Peyer's patch (tissue), 4 donors: ENCODE results near the gene CDC42BPA.

Experiments used
- POLR2A ChIP-seq, 2 donors: fragments of 450-650 bp; IDR thresholded peaks; one replicate each; pipeline ENCODE4 v1.5.1; 2017; ENCODE audit warnings: antibody characterized with exemption in 2 of 2, mild to moderate bottlenecking in 2 of 2, moderate library complexity in 2 of 2
- TF ChIP-seq, protein P1 (sequence below), 6 experiments: fragments of 450-650 bp in 4 of 6; fragments of 200-600 bp in 2 of 6; sonication (generic) in 1 of 6; IDR thresholded peaks; one replicate each; pipeline ENCODE4 v1.5.1; 2017 to 2019; ENCODE audit warnings: antibody characterized with exemption in 6 of 6, mild to moderate bottlenecking in 3 of 6, moderate library complexity in 1 of 6

DNA sequence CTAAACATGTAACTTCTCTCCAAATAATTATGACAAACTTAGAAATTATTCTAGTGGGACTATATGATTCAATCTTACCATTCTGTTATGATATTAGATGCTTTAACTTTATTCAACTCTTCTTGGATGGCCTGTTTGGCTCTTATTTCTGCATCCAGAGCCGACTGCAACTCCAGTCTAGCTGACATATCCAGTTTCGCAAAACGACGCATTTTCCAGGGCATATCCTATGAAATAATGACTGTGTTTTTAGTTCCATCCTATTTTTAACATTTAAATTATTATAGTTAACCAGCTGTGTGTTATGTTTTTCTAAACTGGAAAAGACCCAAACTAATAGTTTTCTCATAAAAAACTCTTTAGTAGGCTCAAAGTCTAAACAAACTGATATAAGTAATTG lies 244.5 kb downstream of the CDC42BPA start:
- TF ChIP-seq, protein P1, sequence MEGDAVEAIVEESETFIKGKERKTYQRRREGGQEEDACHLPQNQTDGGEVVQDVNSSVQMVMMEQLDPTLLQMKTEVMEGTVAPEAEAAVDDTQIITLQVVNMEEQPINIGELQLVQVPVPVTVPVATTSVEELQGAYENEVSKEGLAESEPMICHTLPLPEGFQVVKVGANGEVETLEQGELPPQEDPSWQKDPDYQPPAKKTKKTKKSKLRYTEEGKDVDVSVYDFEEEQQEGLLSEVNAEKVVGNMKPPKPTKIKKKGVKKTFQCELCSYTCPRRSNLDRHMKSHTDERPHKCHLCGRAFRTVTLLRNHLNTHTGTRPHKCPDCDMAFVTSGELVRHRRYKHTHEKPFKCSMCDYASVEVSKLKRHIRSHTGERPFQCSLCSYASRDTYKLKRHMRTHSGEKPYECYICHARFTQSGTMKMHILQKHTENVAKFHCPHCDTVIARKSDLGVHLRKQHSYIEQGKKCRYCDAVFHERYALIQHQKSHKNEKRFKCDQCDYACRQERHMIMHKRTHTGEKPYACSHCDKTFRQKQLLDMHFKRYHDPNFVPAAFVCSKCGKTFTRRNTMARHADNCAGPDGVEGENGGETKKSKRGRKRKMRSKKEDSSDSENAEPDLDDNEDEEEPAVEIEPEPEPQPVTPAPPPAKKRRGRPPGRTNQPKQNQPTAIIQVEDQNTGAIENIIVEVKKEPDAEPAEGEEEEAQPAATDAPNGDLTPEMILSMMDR (IDR thresholded peaks at IDR 0.05) = no peak
- no peak for TF ChIP-seq POLR2A (IDR thresholded peaks at IDR 0.05)
